Activated naive CD8-positive, alpha-beta T cell treated with anti-CD3 and anti-CD28 coated beads, Interleukin-2, amount 10 ng/mL, durations not matched to agents 7 days and 5 days (primary cell): ENCODE data around the gene KLHL42. TPM values are rescaled to one million over a fixed set of nuclear protein-coding genes. Genes with fewer than 3 reads are reported as not detected.
"Not testable (repeated sequence)": the region's sequence is repeated elsewhere in the genome, so short reads cannot be mapped to it uniquely, and the experiment has no call there.

Experiments used
- ATAC-seq: fragments of 150-1000 bp; cut with Tn5 transposase; one replicate; pipeline ENCODE4 v1.10.0; 2021; ENCODE audit warnings: low read depth, moderate library complexity
- POLR2A ChIA-PET: fragments of 350-600 bp; sonication (Branson Sonifier 250); formaldehyde crosslinking; loops from one replicate; lab custom pipeline; 2021; ENCODE audit warnings: antibody characterized with exemption; lab: Charles Lee
- DNase-seq: peaks from one replicate; pipeline ENCODE4 v3.0.0; 2021
- H3K27ac Mint-ChIP-seq: one replicate; pipeline ENCODE4 v1.8.0; 2022; ENCODE audit warnings: mild to moderate bottlenecking, mixed read lengths
- H3K27me3 Mint-ChIP-seq: one replicate; pipeline ENCODE4 v1.8.0; 2022; ENCODE audit warnings: mild to moderate bottlenecking, moderate library complexity, mixed read lengths
- H3K36me3 Mint-ChIP-seq: one replicate; pipeline ENCODE4 v1.8.0; 2021; ENCODE audit warnings: mild to moderate bottlenecking, mixed read lengths
- H3K4me1 Mint-ChIP-seq: one replicate; pipeline ENCODE4 v1.8.0; 2021; ENCODE audit warnings: mixed read lengths
- H3K4me3 Mint-ChIP-seq: one replicate; pipeline ENCODE4 v1.8.0; 2022; ENCODE audit warnings: mild to moderate bottlenecking, moderate library complexity, mixed read lengths
- H3K9me3 Mint-ChIP-seq: one replicate; pipeline ENCODE4 v1.8.0; 2021; ENCODE audit warnings: mixed read lengths
- total RNA-seq, 2 experiments: library from RNA; stranded (reverse); gene quantifications; one replicate each; pipeline ENCODE4 v1.2.3, GENCODE V29; 2021

The KLHL42 gene
- total RNA-seq: 10 to 100 TPM; 16.8 to 17.7 TPM

GRCh38 chr12:27779920-27780611 lies at the start of gene KLHL42, which contains the start of gene MANSC4:
KLHL42 (plus strand) TSS chr12:27780233; CDS start chr12:27780331, 98 bp downstream.
MANSC4 (minus strand) TSS chr12:27780236; CDS start chr12:27771276, 8,960 bp downstream.
- Mint-ChIP-seq H3K4me1 (peaks cover 31% of the 10 kb centered on the region), H3K27me3 (no peaks in the 10 kb centered on the region), H3K27ac (peak within 1 kb of the TSS; percentile 88), H3K36me3 (peaks cover 12% of the 10 kb centered on the region), H3K4me3 (peak within 1 kb of the TSS; percentile 91), H3K9me3 (no peaks in the 10 kb centered on the region)
- peak; percentile 80 for DNase-seq
- POLR2A ChIA-PET: interaction anchor here (0.6 to 2.2 kb wide), 13 partner anchors 9 to 195 kb away, joined by 3 to 8 read pairs (median 4); partner anchors contain the start of gene MRPS35
- ATAC-seq: peak; percentile 88

- Mint-ChIP-seq H3K36me3 (peaks cover 6% of the 10 kb centered on the region), H3K4me3 (no peak overlapping the region), H3K9me3 (no peaks in the 10 kb centered on the region), H3K27me3 (no peaks in the 10 kb centered on the region), H3K27ac (no peak overlapping the region), H3K4me1 (no peaks in the 10 kb centered on the region)
- ATAC-seq (peak; percentile 52), DNase-seq (no peak)
- POLR2A ChIA-PET: interaction anchor here (1.7 kb wide), 1 partner anchor 47 kb away, joined by 6 read pairs; the partner anchor contains the start of genes KLHL42 and MANSC4
Observed at GRCh38 chr12:27732281-27732680, 47.8 kb upstream of the KLHL42 start.

GRCh38 chr12:27733052-27733656 lies 46.9 kb upstream of the KLHL42 start:
- Mint-ChIP-seq H3K27ac (no peak overlapping the region), H3K4me1 (no peaks in the 10 kb centered on the region), H3K36me3 (peaks cover 9% of the 10 kb centered on the region), H3K9me3 (no peaks in the 10 kb centered on the region), H3K27me3 (no peaks in the 10 kb centered on the region), H3K4me3 (no peak overlapping the region)
- no peak for ATAC-seq
- POLR2A ChIA-PET: interaction anchor here (1.7 kb wide), 1 partner anchor 47 kb away, joined by 6 read pairs; the partner anchor contains the start of genes KLHL42 and MANSC4
- DNase-seq: no peak

- H3K4me1 Mint-ChIP-seq: no peaks in the 10 kb centered on the region
- POLR2A ChIA-PET: interaction anchor here (1.7 kb wide), 1 partner anchor 46 kb away, joined by 6 read pairs; the partner anchor contains the start of genes KLHL42 and MANSC4
- H3K9me3 Mint-ChIP-seq: no peaks in the 10 kb centered on the region
- no peak overlapping the region for H3K27ac Mint-ChIP-seq
- H3K27me3 Mint-ChIP-seq: no peaks in the 10 kb centered on the region
- ATAC-seq: no peak
- H3K4me3 Mint-ChIP-seq: no peak overlapping the region
- DNase-seq: no peak
- peaks cover 11% of the 10 kb centered on the region for H3K36me3 Mint-ChIP-seq
Observed at GRCh38 chr12:27733791-27734190, 46.2 kb upstream of the KLHL42 start.

- H3K4me1 Mint-ChIP-seq, H3K27me3 Mint-ChIP-seq, DNase-seq, H3K9me3 Mint-ChIP-seq, H3K27ac Mint-ChIP-seq, H3K4me3 Mint-ChIP-seq, ATAC-seq: not testable (repeated sequence)
- POLR2A ChIA-PET: interaction anchor here (0.6 kb wide), 1 partner anchor 96 kb away, joined by 3 read pairs; no protein-coding TSS in a partner anchor
- H3K36me3 Mint-ChIP-seq: peaks cover 13% of the 10 kb centered on the region
Observed at GRCh38 chr12:27734321-27734720, 45.7 kb upstream of the KLHL42 start.

GRCh38 chr12:27743601-27744000 lies 36.4 kb upstream of the KLHL42 start:
- Mint-ChIP-seq H3K9me3 (no peaks in the 10 kb centered on the region), H3K4me3 (no peak overlapping the region), H3K4me1 (peaks cover 9% of the 10 kb centered on the region), H3K36me3 (peaks cover 30% of the 10 kb centered on the region), H3K27me3 (no peaks in the 10 kb centered on the region), H3K27ac (no peak overlapping the region)
- DNase-seq: no peak
- POLR2A ChIA-PET: no interaction called here
- ATAC-seq: no peak

GRCh38 chr12:27745734-27746133 lies 34.3 kb upstream of the KLHL42 start:
- DNase-seq, H3K4me3 Mint-ChIP-seq, H3K27ac Mint-ChIP-seq, POLR2A ChIA-PET, ATAC-seq, H3K27me3 Mint-ChIP-seq, H3K4me1 Mint-ChIP-seq, H3K9me3 Mint-ChIP-seq: not testable (repeated sequence)
- H3K36me3 Mint-ChIP-seq: peaks cover 28% of the 10 kb centered on the region

GRCh38 chr12:27747111-27747820 lies 32.8 kb upstream of the KLHL42 start:
- Mint-ChIP-seq H3K36me3 (peaks cover 27% of the 10 kb centered on the region), H3K27ac (no peak overlapping the region), H3K4me3 (no peak overlapping the region), H3K27me3 (no peaks in the 10 kb centered on the region), H3K9me3 (no peaks in the 10 kb centered on the region), H3K4me1 (peaks cover 4% of the 10 kb centered on the region)
- no peak for ATAC-seq
- POLR2A ChIA-PET: no interaction called here
- DNase-seq: no peak

GRCh38 chr12:27751386-27752047 lies 28.5 kb upstream of the KLHL42 start:
- DNase-seq: no peak
- H3K4me3 Mint-ChIP-seq: no peak overlapping the region
- no peak overlapping the region for H3K27ac Mint-ChIP-seq
- H3K36me3 Mint-ChIP-seq: peaks cover 12% of the 10 kb centered on the region
- POLR2A ChIA-PET: no interaction called here
- no peaks in the 10 kb centered on the region for H3K27me3 Mint-ChIP-seq
- ATAC-seq: no peak
- peaks cover 3% of the 10 kb centered on the region for H3K4me1 Mint-ChIP-seq
- H3K9me3 Mint-ChIP-seq: no peaks in the 10 kb centered on the region

- peaks cover 14% of the 10 kb centered on the region for H3K36me3 Mint-ChIP-seq
- no peak for ATAC-seq
- no peaks in the 10 kb centered on the region for H3K9me3 Mint-ChIP-seq
- POLR2A ChIA-PET: interaction anchor here (1.3 kb wide), 1 partner anchor 26 kb away, joined by 3 read pairs; no protein-coding TSS in a partner anchor
- no peak overlapping the region for H3K4me3 Mint-ChIP-seq
- H3K27me3 Mint-ChIP-seq: no peaks in the 10 kb centered on the region
- H3K4me1 Mint-ChIP-seq: no peaks in the 10 kb centered on the region
- no peak for DNase-seq
- H3K27ac Mint-ChIP-seq: no peak overlapping the region
Observed at GRCh38 chr12:27754795-27755194, 25.2 kb upstream of the KLHL42 start.

GRCh38 chr12:27756670-27757195 lies 23.3 kb upstream of the KLHL42 start:
- no peak for ATAC-seq
- POLR2A ChIA-PET: no interaction called here

GRCh38 chr12:27762757-27763156 lies 17.3 kb upstream of the KLHL42 start:
- no peak for DNase-seq
- Mint-ChIP-seq H3K9me3 (no peaks in the 10 kb centered on the region), H3K27ac (no peak overlapping the region), H3K4me3 (no peak overlapping the region), H3K4me1 (peaks cover 19% of the 10 kb centered on the region), H3K36me3 (peaks cover 2% of the 10 kb centered on the region), H3K27me3 (no peaks in the 10 kb centered on the region)
- POLR2A ChIA-PET: no interaction called here
- peak; percentile 72 for ATAC-seq

More at GRCh38 chr12:27756670-27757195, 23.3 kb upstream of the KLHL42 start:
- no peaks in the 10 kb centered on the region for H3K27me3 Mint-ChIP-seq
- peaks cover 2% of the 10 kb centered on the region for H3K4me1 Mint-ChIP-seq
- H3K36me3 Mint-ChIP-seq: peaks cover 14% of the 10 kb centered on the region
- H3K9me3 Mint-ChIP-seq: no peaks in the 10 kb centered on the region
- DNase-seq: no peak
- no peak overlapping the region for H3K4me3 Mint-ChIP-seq
- no peak overlapping the region for H3K27ac Mint-ChIP-seq
